NOMO-1 (cell line): ENCODE measurements around the gene NINJ2.

Source experiments
- DNase-seq, 2 experiments: peaks; one replicate each; lab custom pipeline; 2025; ENCODE audit not compliant: unreplicated experiment in 2 of 2; lab: John Stamatoyannopoulos, UW

The NINJ2 gene

DNA sequence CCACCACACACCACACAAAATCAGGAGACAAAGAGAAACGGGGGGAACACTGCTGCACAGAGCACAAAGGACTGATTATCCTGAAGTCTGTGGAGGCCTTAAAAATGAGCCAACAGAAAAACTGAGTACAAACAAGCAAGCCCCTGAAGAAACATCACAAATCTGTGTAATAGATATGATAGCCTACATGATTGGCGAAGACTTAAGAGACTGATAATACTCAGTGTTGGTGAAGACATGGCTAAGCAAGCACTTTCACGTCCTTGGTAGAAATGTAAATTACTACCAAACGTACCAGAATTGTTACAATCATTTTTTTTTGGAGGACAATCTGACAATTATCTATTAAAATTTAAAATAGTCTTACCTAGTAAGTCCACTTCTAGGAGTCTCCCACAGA lies 74.6 kb downstream of the NINJ2 start:
- DNase-seq, result no peak

DNA sequence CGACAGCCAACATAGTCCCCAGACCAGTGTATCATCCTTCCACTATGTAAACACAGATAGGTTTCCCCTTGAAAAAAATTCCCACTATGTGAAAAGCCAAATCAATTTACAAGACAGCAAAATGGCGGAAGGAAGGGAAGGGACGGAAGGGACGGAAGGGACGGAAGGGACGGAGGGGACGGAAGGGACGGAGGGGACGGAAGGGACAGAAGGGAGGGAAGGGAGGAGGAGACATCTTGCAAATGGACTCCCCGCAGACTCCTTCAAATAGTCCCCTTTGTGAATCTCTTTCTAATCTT lies 75.3 kb downstream of the NINJ2 start:
- no peak for DNase-seq

GRCh38 chr12:587132-588023 lies 75.9 kb downstream of the NINJ2 start:
- no peak for DNase-seq

DNA sequence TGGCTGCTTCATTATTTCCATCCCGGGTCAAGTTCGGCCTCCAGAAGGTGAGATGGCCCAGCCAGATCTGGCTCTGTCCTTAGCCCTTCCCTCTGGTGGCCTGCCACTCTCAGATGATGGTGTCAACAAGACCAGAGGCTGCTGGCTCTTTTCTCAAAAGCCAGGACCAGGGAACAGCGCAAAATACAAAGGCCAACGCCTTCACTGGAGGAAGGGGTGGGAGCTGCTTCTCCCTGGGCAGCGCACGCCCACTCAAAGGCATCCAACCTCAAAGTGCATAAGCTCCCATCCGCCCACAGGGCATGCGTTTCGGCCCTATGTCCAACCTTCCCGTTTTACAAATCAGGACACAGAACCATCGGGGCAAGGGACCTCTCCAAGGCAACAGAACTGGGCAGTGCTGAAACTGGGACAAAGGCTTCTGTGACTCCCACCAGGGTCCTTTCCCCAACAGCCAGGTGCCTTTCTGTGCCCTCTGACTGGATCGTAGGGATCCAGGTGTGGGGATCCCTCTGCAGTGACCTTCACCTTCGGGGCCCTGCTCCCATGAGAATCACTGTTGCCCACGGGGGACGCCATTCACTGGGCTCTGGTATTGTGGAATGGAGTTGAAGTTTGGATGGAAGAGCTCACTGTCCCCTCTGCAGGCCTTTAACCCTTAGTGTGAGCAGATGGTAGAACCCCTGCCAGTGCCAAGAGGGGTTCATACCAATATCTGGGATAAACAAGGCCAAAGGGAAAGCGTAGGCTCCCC lies 76.8 kb downstream of the NINJ2 start:
- DNase-seq, result no peak

GRCh38 chr12:585062-586061 lies 77.9 kb downstream of the NINJ2 start:
- DNase-seq, result no peak

GRCh38 chr12:583251-583869 lies 79.9 kb downstream of the NINJ2 start:
- no peak for DNase-seq

GRCh38 chr12:581746-582145 lies 81.5 kb downstream of the NINJ2 start:
- no peak for DNase-seq

GRCh38 chr12:581321-581720 lies 81.9 kb downstream of the NINJ2 start:
- DNase-seq, result no peak

GRCh38 chr12:580813-581212 lies 82.4 kb downstream of the NINJ2 start:
- no peak for DNase-seq

DNA sequence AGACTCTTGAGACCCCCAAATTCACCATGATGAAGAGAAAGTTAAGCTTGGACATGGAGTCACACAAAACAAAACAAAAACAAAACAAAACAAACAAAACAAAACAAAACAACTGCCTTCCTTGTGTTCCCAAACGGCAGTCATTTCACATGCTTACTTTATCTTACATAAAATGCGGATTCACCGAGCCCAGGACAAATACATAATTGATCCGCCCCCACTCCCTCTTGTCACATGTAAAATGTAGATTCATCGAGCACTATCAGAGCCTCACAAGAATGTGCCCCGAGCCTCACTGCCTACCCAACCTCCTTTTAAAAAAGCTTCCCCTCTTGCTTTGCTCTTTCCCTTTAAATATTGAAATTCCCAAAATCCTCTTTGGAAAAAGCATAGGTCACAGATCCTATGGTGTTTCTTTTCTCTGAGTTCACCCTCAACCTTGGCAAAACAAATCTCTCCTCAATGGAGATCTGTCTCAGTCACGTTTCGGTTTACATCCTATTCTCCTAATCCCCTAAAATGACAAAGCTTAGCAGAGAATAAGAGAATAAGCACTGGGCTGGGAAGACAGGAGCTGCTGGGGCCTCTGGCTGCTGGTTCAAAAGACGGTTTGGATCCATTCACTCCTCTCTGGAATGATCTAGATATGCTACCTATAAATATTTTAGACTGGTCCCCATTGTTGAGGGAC lies 83.7 kb downstream of the NINJ2 start:
- no peak for DNase-seq

DNA sequence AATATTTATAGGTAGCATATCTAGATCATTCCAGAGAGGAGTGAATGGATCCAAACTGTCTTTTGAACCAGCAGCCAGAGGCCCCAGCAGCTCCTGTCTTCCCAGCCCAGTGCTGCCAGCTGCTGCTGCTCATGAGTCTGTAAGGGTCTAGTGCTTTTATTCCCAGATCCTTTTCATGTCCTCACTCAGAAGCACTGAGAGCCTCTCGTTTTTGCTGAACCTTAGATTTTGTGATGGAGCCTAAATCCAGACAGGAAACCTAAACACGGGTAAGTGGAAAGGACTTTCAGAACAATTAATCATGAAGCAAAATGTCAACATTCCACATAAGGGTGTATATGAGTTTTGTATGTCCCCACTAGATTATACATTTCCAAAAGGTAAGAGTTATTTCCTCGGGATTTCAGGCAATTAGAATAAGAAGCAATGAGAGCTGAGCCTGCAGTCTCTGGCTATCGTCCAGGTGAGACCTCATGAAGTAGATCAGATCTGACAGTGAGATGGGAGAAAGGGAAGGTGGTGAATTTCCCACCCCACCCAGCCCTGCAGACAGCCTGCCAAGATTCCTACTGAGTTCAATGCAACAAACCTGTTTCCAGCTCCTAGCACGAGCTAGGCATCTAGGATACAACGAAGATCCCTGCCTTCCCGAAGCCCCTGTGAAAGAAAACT lies 84.4 kb downstream of the NINJ2 start:
- DNase-seq, result no peak

GRCh38 chr12:577994-578747 lies 85.1 kb downstream of the NINJ2 start:
- peak in 1 of 2 experiments; percentile 27 for DNase-seq

- no peak for DNase-seq
Observed at GRCh38 chr12:576615-577110, 86.6 kb downstream of the NINJ2 start.

- peak; percentile 89 to 91 for DNase-seq
Observed at GRCh38 chr12:575948-576614, 87.2 kb downstream of the NINJ2 start.

- no peak for DNase-seq
Observed at GRCh38 chr12:575129-575502, 88.1 kb downstream of the NINJ2 start.

DNA sequence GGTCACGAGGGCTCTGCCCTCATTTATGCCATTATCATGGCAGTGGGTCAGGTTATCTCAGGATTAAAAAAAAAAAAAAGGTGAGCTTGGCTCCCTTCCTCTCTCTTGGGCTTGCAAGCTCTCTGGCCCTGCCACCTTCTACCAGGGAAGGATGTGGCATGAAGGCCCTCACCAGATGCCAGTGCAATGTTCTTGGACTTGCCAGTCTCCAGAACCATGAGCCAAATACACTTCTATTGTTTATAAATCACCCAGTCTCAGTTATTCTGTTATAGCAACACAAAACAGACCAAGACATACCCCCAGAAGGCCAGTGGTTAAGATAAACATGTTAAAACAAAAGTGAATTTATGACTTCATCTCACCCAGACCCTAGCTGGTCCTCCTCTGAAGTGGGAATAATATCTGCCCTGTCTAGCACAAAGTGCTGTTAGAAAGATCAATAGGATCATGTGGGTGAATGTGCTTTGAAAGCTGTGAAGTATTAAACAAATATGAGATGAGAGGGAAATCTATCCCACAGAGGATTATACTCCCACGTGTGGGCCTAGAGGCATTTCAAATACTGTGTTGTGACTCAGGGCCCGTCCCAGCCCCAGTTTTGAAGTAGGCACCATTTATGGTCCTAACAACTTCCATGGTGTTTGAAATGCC lies 88.6 kb downstream of the NINJ2 start:
- no peak for DNase-seq

DNA sequence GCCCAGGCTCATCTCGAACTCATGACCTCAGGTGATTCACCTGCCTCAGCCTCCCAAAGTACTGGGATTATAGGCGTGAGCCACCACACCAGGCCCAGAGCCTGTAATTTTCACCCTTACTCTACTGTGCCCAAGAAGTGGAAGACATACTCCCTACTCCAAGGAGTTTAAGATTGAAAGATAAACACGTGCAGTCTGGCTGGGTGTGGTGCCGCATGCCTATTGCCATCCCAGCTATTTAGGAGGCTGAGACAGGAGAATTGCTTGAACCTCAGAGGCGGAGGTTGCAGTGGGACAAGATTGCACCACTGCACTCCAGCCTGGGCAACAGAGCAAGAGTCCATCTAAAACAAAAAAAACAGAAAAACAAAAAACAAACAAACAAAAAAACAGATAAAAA lies 90.0 kb downstream of the NINJ2 start:
- DNase-seq, result no peak

GRCh38 chr12:572532-572899 lies 90.7 kb downstream of the NINJ2 start:
- no peak for DNase-seq
